Measurements from ENCODE around the gene HSD17B4.
"Not testable (repeated sequence)": the region's sequence is repeated elsewhere in the genome, so short reads cannot be mapped to it uniquely, and the experiment has no call there.

HSD17B4 gene

DNA sequence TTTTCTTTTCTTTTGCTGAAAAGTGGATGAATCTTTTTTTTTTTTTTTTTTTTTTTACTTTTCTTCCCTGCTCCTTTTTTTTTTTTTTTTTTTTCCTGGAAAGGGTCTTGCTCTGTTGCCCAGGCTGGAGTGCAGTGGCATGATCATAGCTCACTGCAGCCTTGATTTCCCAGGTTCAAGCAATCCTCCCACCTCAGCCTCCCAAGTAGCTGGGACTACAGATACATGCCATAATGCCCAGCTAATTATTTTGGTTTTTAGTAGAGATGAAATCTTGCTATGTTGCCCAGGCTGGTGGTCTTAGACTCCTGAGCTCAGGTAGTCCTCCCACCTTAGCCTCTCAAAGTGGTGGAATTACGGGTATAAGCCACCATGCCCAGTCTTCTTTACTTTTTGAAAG is 20.9 kb downstream of the HSD17B4 start:
- Histone ChIP-seq H3K27me3 (no peaks in the 10 kb centered on the region), H3K4me3 (ENCODE audit: low read depth in 1 of 2, low read length in 1 of 2) (no peak overlapping the region), H3K36me3 (peaks cover 20% of the 10 kb centered on the region), H3K4me1 (ENCODE audit: control insufficient read depth in 1 of 2, insufficient read depth in 1 of 2, low read depth in 1 of 2, low read length in 1 of 2) (no peaks in the 10 kb centered on the region), H3K27ac (no peak overlapping the region), H3K9me3 (no peaks in the 10 kb centered on the region)
- TF ChIP-seq, protein P1, sequence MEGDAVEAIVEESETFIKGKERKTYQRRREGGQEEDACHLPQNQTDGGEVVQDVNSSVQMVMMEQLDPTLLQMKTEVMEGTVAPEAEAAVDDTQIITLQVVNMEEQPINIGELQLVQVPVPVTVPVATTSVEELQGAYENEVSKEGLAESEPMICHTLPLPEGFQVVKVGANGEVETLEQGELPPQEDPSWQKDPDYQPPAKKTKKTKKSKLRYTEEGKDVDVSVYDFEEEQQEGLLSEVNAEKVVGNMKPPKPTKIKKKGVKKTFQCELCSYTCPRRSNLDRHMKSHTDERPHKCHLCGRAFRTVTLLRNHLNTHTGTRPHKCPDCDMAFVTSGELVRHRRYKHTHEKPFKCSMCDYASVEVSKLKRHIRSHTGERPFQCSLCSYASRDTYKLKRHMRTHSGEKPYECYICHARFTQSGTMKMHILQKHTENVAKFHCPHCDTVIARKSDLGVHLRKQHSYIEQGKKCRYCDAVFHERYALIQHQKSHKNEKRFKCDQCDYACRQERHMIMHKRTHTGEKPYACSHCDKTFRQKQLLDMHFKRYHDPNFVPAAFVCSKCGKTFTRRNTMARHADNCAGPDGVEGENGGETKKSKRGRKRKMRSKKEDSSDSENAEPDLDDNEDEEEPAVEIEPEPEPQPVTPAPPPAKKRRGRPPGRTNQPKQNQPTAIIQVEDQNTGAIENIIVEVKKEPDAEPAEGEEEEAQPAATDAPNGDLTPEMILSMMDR (IDR thresholded peaks at IDR 0.05) = no peak

DNA sequence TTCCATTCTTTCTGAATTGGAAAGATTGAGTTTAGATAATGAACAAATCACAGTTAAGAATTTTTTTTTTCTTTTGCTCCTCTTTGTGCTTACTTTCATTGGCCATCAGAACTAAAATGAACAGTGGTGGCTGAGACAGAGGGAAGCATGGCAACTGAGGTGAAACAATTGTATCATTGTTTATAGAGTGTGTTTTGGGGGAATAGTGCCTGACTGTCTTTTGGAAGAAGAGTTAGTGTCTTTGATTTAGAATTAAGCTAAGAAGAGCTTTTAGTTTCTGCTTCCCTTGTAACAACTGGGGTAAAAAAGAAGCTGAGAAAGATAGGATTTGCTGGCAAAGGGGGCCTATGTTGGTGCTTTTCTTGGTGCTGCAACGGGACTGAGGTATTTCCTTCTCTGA is 24.0 kb downstream of the HSD17B4 start:
- Histone ChIP-seq H3K27me3 (no peaks in the 10 kb centered on the region), H3K36me3 (peaks cover 29% of the 10 kb centered on the region), H3K4me1 (ENCODE audit: control insufficient read depth in 1 of 2, insufficient read depth in 1 of 2, low read depth in 1 of 2, low read length in 1 of 2) (no peaks in the 10 kb centered on the region), H3K27ac (no peak overlapping the region), H3K9me3 (no peaks in the 10 kb centered on the region), H3K4me3 (ENCODE audit: low read depth in 1 of 2, low read length in 1 of 2) (no peak overlapping the region)
- TF ChIP-seq, protein P1 (IDR thresholded peaks at IDR 0.05) = no peak

DNA sequence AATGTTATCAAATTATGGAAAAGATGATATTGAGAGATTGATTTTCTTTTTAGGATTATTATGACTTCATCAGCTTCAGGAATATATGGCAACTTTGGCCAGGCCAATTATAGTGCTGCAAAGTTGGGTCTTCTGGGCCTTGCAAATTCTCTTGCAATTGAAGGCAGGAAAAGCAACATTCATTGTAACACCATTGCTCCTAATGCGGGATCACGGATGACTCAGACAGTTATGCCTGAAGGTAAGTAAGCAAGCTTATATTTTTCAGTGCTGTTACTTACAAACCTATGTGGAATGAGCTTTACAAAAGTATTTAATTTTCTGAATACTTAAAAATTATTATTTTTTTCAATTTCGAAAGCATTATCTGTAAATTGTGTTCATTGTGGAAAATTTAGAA is 26.5 kb downstream of the HSD17B4 start:
- TF ChIP-seq, protein P1 (IDR thresholded peaks at IDR 0.05) = no peak
- H3K27ac ChIP-seq = no peak overlapping the region
- H3K36me3 ChIP-seq = peaks cover 29% of the 10 kb centered on the region
- H3K27me3 ChIP-seq = no peaks in the 10 kb centered on the region
- no peaks in the 10 kb centered on the region for H3K4me1 ChIP-seq (ENCODE audit: control insufficient read depth in 1 of 2, insufficient read depth in 1 of 2, low read depth in 1 of 2, low read length in 1 of 2)
- H3K4me3 ChIP-seq (ENCODE audit: low read depth in 1 of 2, low read length in 1 of 2) = no peak overlapping the region
- no peaks in the 10 kb centered on the region for H3K9me3 ChIP-seq

DNA sequence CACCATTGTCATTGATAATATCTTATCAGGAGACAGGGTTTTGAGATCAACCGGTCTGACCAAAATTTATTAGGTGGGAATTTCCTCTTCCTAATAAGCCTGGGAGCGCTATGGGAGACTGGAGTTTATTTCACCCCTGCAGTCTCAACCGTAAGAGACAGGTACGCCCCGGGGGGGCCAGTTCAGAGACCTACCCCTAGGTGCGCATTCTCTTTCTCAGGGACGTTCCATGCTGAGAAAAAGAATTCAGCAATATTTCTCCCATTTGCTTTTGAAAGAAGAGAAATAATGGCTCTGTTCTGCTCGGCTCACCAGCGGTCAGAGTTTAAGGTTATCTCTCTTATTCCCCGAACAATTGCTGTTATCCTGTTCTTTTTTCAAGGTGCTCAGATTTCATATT is 28.3 kb downstream of the HSD17B4 start:
- peaks cover 21% of the 10 kb centered on the region for H3K36me3 ChIP-seq
- H3K27me3 ChIP-seq; H3K4me3 ChIP-seq (ENCODE audit: low read depth in 1 of 2, low read length in 1 of 2); H3K27ac ChIP-seq; H3K4me1 ChIP-seq (ENCODE audit: control insufficient read depth in 1 of 2, insufficient read depth in 1 of 2, low read depth in 1 of 2, low read length in 1 of 2); H3K9me3 ChIP-seq: not testable (repeated sequence)

DNA sequence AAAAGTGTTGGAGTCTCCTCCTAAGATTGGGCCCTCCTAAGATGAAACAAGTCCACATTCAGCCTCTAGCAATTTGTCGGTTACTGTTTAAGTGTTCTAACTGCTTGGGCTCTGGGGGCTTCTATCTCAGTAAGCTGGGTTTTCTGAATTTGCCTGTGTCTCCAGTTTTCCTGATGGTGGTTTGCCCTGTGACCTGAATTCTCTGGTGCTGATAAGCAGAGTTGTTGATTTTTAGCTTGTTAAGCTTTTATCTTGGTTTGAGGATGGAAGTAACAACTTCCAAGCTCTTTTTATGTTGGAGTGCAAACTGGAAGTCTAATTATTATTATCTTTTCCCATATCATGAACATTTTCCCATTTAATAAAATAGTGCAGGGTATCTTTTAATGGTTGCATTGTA is 30.9 kb downstream of the HSD17B4 start:
- TF ChIP-seq, protein P1 (IDR thresholded peaks at IDR 0.05) = no peak

GRCh38 chr5:119484884-119485283 is 32.6 kb downstream of the HSD17B4 start:
- H3K27me3 ChIP-seq = no peaks in the 10 kb centered on the region
- no peaks in the 10 kb centered on the region for H3K4me1 ChIP-seq (ENCODE audit: control insufficient read depth in 1 of 2, insufficient read depth in 1 of 2, low read depth in 1 of 2, low read length in 1 of 2)
- no peak overlapping the region for H3K27ac ChIP-seq
- no peak overlapping the region for H3K4me3 ChIP-seq (ENCODE audit: low read depth in 1 of 2, low read length in 1 of 2)
- no peaks in the 10 kb centered on the region for H3K9me3 ChIP-seq
- TF ChIP-seq, protein P1 (IDR thresholded peaks at IDR 0.05) = no peak
- peaks cover 10% of the 10 kb centered on the region for H3K36me3 ChIP-seq

More for the DNA sequence above, 30.9 kb downstream of the HSD17B4 start:
- Histone ChIP-seq H3K27me3 (no peaks in the 10 kb centered on the region), H3K4me1 (ENCODE audit: control insufficient read depth in 1 of 2, insufficient read depth in 1 of 2, low read depth in 1 of 2, low read length in 1 of 2) (no peaks in the 10 kb centered on the region), H3K9me3 (no peaks in the 10 kb centered on the region), H3K4me3 (ENCODE audit: low read depth in 1 of 2, low read length in 1 of 2) (no peak overlapping the region), H3K27ac (no peak overlapping the region), H3K36me3 (peaks cover 15% of the 10 kb centered on the region)
